22Rv1 (cell line): ENCODE results near the gene ARL13B.

ENCODE experiments used
- H3K27ac ChIP-seq: fragments of 450-650 bp; 2 replicates; pipeline ENCODE4 v1.5.1; 2017
- ZFX ChIP-seq: fragments of 450-650 bp; IDR thresholded peaks from 2 replicates; pipeline ENCODE4 v1.6.1; 2017; ENCODE audit warnings: antibody characterized with exemption, borderline replicate concordance
- TF ChIP-seq, protein P1 (sequence below): fragments of 450-650 bp; IDR thresholded peaks from 2 replicates; pipeline ENCODE4 v1.5.1; 2017; ENCODE audit warnings: mild to moderate bottlenecking

ARL13B gene

DNA sequence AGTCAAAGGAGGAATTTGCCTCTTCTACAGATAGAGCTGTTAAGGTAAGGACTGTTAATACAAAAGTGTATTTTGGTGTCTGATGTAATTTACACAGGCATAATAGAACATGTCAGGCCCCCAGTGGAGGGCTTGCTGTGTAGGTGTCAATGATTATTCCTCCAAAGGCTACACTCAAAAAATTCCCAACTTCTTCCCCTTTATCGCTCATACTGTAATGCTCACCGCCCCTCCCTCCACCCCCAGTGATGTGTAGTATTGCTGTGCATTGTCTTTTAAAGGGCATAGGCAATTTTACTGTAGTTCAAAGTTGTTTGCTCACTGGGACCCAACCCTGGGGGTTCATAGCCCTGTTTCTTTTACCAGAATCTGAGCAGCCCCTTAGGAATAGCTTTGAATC lies 115.2 kb downstream of the ARL13B start:
- no peak overlapping the region for H3K27ac ChIP-seq
- TF ChIP-seq ZFX: no peak
- TF ChIP-seq, protein P1, sequence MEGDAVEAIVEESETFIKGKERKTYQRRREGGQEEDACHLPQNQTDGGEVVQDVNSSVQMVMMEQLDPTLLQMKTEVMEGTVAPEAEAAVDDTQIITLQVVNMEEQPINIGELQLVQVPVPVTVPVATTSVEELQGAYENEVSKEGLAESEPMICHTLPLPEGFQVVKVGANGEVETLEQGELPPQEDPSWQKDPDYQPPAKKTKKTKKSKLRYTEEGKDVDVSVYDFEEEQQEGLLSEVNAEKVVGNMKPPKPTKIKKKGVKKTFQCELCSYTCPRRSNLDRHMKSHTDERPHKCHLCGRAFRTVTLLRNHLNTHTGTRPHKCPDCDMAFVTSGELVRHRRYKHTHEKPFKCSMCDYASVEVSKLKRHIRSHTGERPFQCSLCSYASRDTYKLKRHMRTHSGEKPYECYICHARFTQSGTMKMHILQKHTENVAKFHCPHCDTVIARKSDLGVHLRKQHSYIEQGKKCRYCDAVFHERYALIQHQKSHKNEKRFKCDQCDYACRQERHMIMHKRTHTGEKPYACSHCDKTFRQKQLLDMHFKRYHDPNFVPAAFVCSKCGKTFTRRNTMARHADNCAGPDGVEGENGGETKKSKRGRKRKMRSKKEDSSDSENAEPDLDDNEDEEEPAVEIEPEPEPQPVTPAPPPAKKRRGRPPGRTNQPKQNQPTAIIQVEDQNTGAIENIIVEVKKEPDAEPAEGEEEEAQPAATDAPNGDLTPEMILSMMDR: no peak

DNA sequence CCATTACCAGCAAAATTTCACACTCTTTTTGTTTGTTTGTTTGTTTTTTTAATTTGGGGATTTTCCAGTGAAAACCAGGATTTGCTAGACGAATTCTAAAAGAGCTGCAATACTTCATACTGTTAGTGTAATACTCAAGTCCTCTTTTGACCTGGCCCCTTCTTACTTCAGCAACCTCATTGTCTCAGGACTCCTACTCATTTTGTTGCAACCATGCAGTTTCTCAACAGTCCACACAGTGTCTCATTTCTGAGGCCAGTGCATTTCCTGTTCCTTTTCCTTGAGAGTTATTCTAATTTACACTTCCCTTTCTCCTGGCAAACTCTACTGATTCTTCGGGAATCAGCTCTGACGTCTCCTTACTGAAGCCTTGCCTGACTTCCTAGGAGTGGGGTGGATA lies 118.5 kb downstream of the ARL13B start:
- no peak overlapping the region for H3K27ac ChIP-seq
- TF ChIP-seq, protein P1: no peak
- no peak for TF ChIP-seq ZFX

DNA sequence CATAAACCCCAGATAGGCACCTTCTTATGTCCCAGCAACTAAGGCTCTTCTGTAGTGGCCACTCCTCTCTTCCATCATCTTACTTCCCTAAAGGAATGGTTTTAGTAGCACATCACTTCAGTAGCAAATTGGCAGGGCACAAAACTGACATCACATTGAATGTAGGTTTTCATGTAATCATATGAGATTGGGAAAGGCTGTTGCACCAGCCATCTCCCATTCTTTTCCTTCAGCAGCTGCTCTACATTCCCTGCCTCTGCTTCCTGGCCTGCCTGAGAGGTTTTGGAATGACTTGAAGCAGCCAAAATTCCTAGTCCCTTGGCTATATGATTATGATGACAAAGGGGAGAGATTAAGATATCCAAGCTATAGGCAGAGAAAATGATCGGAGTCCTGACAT lies 119.4 kb downstream of the ARL13B start:
- no peak overlapping the region for H3K27ac ChIP-seq
- TF ChIP-seq, protein P1: no peak
- no peak for TF ChIP-seq ZFX

DNA sequence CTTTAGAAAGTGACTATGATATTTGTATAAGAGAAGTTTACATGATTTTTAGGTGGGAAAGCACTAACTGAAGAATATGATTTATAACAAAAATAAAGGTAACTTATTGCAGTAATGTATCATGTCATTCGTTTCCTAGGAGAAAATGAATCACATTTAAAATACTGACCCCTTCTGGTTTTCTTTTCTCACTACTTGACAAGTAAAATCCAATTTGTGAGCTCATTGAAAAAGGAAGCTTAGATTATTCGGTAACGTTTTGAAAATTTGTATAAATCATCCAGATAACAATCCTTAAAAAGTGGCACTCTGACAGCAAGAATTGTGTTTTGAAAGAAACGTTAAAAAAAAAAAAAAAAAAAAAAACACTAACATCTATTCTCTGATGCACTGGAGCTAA lies 121.9 kb downstream of the ARL13B start:
- no peak overlapping the region for H3K27ac ChIP-seq
- TF ChIP-seq ZFX: no peak
- TF ChIP-seq, protein P1: peak; percentile 19; the same call in 1 of the 2 replicates
